CD4-positive, alpha-beta T cell treated with Interleukin-4 for 1 hour (primary cell): ENCODE measurements around the gene PLEK.
"Not testable (repeated sequence)": the region's sequence is repeated elsewhere in the genome, so short reads cannot be mapped to it uniquely, and the experiment has no call there.

Experiments used
- DNase-seq, 2 donors: peaks; one replicate each; pipeline ENCODE4 v3.0.0-alpha.2; 2020 to 2022

PLEK gene

DNA sequence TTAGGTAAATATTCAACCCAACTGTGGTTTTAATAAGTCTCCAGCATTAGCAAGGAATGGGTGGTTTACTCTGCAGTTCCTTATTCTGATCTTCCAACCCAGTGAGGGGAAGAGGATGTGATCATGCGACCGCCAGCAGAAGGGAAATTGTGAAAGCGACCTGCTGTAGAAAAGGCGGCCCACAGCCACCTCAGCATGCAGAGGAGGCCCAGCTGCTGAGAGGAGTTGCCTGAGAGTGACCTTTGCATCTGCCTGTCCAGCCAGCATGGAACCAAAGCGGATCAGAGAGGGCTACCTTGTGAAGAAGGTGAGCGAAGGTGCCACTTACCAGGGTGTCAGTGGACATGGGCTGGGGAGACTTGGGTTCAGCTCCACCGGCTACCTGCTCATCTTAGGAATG lies at the start of gene PLEK:
Gene PLEK (plus strand): TSS at position 196 of the 400 bp plus-strand sequence. CDS start 70 bp downstream, at position 266.
- peak; percentile 61 to 83 for DNase-seq

GRCh38 chr2:68316111-68316510 lies 49.0 kb upstream of the PLEK start:
- no peak for DNase-seq

DNA sequence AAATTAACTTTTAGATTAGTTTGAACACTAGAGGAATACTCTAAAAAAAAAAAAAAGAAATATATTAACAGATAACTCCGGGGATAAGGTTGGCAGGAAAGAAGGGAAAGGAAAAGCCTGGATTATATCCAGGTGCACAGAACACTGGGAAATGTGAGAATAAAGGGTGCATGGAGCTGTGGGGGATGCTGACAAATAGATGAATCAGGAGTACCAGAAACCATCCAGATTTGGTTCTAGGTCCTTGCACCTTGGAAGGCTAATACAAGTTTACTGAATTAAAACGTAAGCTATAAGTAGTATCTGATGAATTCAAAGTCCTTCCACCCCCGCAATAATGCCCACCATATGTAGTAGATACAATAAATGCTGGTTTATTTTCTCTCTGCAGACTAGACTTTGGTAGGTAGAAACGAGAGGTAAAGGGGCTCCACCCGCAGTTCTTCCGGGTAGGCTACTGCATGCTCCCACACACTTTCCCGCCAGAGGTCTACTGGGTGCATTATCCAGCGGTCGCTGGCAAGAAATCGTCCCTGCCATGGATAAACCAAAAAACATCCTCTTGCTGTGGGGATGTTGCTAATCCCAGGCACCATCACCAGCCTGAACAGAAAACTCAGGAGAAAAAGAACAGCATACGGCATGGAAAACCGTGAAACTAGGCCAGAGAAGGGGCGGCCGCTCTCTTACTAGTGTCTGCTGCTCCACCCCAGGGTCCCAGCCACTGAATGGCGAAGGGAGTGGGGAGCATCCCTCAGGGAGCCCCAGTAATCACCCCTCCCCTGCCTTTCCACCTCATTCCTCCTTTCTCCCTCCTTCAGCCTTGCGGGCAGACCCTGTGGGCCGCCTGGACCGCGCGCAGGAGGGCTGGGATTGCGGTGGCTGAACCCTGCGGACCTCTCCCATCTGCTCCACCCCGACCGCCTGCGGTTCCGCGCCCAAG lies 46.8 kb upstream of the PLEK start:
- no peak for DNase-seq

DNA sequence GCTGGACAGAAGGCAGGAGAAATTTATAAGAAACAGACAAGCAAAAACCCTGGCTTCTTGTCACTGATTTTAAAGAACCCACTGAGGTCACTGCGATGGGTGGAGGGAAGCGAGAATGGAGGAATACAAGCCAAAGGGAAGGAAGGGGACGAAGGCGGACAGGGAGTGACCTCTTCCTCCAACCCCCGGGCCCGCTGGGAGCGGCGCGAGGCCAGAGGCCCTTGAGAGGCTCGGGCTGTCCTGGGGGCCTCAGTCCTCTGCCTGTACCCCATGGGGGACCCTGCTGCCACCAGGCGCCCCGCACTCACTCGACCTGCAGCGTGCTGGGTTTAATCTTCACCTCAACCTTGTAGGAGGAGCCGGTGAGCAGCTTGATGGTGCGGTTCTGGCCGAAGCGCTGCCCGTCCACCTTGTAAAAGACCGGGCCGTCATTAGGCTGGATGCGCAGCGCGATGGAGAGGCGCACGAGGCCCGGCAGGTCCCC lies 46.1 kb upstream of the PLEK start:
- DNase-seq = no peak

DNA sequence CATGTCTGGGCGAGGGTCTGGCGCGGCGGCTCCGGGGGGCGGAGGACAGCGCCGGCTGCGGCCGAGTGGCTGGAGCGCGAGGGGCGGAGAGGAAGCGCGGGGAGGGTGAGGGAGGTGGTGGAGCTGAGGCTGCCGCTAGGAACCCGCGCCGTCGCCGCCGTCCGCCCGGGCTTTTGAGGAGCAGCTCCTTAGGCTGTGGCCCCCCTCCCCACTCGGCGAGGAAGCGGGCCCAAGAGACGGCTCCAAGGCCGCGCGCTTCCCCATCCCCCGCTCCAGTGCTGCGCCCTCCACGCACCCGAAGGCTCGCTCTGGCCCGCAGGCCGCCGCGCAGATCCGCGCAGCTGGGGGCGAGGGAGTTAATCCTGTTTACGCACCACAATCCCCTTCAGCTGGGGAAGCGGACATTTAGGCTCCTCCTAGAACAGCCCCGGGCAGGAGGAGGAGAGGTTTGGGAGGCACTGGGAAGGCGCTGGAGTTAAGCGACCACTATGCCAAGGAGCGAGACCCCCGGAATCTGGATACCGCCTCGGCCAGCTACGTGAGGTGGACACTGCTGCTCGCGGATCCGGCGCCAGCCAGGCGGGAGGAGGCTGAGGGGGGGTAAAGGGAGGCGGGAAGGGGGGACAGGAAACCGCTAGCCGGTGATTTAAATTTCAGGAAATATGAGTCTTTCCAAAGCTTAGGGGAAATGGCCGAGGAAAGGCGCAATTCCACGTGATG lies 45.5 kb upstream of the PLEK start, which contains the start of gene CNRIP1:
Gene CNRIP1 (minus strand): TSS at position 552 of the 720 bp plus-strand sequence. CDS start 549 bp downstream, at position 3.
- no peak for DNase-seq

GRCh38 chr2:68320118-68320641 lies 44.9 kb upstream of the PLEK start:
- no peak for DNase-seq

DNA sequence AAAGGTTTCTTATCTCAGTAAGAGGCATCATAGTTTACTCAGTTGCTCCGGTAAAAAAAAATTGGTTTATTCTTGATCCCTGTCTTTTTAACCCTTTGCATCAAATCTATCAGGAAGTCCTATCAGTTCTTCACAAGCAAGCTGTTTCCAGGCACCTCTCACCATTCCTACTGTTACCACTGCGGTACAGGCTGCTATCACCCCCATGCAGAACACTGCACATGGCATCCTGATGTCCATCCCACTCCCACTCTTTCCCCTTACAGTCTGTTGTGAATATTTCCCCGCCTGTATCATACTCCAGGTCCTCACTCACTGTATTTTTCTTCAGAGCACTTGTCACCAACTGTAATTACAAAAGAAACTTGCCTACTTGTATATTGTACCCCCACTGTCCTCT lies 40.0 kb upstream of the PLEK start:
- no peak for DNase-seq

- no peak for DNase-seq
Observed at GRCh38 chr2:68328901-68329300, 36.2 kb upstream of the PLEK start.

- no peak for DNase-seq
Observed at GRCh38 chr2:68330691-68331090, 34.4 kb upstream of the PLEK start.

- no peak for DNase-seq
Observed at GRCh38 chr2:68333009-68333408, 32.1 kb upstream of the PLEK start.

DNA sequence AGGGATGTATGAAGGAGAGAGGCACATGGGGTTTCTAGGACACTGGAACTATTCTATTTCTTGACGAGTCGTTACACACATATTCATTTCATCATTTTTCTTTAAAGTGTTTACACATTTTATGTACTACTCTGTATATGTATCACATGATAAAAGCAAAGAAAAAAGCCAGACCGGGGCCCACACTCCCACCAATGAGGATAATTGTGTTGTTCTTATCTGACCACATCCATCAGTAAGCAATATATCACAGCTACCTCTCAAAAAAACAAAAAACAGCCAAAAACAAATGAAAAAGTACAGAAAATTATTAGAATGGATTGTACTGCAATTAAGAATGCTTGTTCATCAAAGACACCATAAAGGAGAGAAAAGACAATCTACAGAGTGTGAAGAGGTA lies 31.2 kb upstream of the PLEK start:
- no peak for DNase-seq

GRCh38 chr2:68336192-68336591 lies 28.9 kb upstream of the PLEK start:
- DNase-seq = no peak

DNA sequence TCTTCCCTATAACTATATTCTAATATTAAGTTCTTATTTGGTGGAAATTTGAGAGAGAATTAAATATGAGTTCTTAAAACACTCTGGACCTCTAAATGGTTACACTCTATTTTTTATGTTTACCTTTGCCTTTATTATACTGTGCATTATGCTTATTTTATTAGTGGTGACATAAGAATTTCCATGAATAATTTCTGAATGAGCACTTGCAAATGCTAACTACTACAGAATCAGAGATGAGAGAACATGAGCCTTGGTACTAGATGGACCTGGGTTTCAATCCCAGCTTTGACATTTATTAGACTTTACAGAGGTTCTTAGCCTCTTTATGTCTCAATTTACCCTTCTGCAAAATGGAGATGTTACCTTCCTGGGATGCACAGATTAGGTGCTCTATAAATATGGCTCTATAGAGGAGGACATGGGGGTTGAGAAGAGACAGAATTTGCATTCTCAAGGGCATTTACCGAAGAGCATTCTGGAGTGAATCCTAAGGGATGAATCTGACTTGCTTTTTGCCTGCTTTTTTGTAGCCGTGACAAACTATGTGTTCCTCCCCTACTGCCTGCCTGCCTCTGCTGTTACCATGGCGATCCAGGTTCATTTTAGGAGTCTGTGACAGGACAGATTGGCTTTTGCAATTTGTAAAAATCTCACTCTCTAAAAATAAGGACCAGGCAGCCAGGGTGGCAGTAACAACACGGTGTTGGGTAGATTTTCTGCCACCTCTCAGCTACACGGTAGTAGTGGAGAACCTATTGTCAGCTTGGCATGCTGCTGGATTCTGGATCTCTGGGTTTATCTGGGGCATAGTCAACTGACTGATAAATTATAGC lies 24.6 kb upstream of the PLEK start:
- no peak for DNase-seq

DNA sequence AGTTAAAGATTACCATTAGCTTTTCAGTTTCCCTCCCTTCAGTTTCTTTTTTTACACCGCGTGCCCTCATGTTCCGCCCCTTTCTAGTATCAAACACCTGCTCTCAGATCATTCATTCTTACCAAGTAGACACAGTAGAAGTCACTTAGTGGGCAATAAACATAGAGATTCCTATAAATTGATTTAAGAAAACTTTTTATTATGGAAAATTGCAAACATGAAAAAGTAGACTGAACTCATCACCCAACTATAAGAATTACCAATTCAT lies 24.1 kb upstream of the PLEK start:
- no peak for DNase-seq

DNA sequence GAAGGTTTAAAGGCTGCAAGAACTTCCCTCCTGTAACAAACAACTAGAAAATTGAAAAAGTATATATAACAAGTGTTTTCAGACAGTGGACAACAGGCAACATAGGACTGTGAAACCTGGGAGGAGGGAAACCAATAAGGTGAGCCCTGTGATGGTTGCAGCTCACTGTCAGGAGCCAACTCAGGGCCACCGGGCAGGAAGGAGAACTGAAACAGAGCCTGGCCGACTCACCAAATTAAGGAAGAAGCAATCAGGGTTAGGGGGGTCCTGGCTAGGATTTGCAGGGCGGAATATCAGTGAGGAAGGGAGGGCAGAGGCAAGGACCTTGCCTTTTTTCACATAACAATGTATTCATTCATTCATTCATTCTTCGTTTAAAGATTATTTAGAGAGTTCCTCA lies 23.5 kb upstream of the PLEK start:
- peak in 1 of 2 donors; percentile 12 for DNase-seq

- DNase-seq = no peak
Observed at GRCh38 chr2:68342470-68342869, 22.6 kb upstream of the PLEK start.

DNA sequence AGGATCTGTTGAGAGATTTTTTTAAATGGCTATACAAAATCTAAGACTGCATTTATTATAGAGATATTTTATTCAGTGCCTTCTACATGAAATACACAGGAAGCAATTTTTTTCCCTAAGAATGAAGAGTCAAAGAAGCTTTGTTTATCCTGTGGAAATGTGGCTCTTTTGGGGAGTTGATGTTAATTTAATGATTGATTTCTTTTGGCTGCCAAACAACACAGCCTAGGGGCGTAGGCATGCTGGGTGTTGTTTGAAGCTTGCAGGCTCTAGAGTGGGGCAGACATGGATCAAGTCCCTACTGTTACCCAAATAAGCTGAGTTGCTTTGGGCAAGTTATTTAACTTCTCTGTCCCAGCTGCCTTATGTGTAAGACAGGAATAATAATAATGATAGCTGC lies 21.1 kb upstream of the PLEK start:
- DNase-seq = no peak

DNA sequence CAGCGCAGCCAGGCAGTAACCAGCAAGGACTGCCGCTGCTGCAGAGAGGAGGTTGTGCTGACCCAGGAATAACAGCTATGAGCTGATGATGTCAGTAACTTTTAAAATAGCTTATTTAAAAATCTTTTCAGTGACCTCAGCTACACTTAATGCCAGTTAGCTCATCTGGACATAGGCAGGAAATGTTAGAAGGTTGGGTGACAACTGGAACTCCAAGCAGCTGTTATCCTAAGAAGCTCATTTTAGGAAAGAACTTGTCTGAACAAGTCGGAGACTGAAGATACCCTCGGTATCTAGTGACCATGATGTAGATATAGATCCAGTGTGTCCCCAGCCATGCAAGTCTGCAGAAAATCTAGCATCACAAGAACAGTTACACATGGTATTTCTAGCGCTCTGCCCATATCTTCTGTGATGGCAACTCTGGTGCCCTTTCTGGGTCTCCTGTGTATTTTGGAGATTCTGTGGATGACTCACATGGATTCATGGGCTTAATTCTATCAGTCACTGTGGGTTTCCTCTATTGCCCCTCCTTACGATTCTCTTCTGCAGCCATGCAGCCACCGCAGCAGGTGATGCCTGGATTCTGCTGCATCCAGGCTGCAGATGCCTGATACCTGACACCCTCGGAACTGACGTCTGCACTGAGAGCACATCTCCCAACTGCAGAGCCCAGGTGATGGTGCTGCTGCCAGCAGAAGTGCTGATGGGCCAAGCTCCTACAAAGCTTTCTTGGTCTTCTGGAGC lies 19.8 kb upstream of the PLEK start:
- DNase-seq = no peak

DNA sequence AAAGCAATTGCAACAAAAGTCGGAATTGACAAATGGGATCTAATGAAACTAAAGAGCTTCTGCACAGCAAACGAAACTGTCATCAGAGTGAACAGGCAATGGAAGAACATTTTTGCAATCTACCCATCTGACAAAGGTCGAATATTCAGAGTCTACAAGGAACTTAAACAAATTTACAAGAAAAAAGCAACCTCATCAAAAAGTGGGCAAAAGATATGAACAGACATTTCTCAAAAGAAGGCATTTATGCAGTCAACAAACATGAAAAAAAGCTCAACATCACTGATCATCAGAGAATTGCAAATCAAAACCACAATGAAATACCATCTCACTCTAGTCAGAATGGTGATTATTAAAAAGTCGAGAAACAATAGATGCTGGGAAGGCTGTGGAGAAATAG lies 16.0 kb upstream of the PLEK start:
- not testable (repeated sequence) for DNase-seq

DNA sequence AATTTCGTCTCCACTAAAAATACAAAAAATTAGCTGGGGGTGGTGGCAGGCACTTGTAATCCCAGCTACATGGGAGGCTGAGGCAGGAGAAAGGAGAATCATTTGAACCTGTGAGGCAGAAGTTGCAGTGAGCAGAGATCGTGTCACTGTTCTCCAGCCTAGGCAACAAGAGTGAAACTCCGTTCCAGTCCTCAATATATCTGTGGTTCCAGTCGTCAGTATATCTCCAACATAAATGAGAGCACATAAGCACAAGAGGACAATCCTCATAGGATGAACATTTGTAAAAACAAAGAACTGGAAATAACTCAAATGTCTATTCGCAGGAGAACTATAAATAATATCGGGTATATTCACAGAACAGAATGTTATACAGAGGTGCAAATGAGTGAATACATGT lies 13.1 kb upstream of the PLEK start:
- DNase-seq = no peak

GRCh38 chr2:68352651-68353391 lies 12.3 kb upstream of the PLEK start:
- no peak for DNase-seq
